GM21360 (cell line): ENCODE measurements around the gene BAIAP3.
"Not testable (repeated sequence)": the region's sequence is repeated elsewhere in the genome, so short reads cannot be mapped to it uniquely, and the experiment has no call there.

Experiments used
- ATAC-seq: cut with Tn5 transposase; IDR thresholded peaks from one replicate; pipeline ENCODE4 v1.9.1; 2021; ENCODE audit warnings: mild to moderate bottlenecking, moderate library complexity; ENCODE audit not compliant: unreplicated experiment

BAIAP3 gene, protein sequence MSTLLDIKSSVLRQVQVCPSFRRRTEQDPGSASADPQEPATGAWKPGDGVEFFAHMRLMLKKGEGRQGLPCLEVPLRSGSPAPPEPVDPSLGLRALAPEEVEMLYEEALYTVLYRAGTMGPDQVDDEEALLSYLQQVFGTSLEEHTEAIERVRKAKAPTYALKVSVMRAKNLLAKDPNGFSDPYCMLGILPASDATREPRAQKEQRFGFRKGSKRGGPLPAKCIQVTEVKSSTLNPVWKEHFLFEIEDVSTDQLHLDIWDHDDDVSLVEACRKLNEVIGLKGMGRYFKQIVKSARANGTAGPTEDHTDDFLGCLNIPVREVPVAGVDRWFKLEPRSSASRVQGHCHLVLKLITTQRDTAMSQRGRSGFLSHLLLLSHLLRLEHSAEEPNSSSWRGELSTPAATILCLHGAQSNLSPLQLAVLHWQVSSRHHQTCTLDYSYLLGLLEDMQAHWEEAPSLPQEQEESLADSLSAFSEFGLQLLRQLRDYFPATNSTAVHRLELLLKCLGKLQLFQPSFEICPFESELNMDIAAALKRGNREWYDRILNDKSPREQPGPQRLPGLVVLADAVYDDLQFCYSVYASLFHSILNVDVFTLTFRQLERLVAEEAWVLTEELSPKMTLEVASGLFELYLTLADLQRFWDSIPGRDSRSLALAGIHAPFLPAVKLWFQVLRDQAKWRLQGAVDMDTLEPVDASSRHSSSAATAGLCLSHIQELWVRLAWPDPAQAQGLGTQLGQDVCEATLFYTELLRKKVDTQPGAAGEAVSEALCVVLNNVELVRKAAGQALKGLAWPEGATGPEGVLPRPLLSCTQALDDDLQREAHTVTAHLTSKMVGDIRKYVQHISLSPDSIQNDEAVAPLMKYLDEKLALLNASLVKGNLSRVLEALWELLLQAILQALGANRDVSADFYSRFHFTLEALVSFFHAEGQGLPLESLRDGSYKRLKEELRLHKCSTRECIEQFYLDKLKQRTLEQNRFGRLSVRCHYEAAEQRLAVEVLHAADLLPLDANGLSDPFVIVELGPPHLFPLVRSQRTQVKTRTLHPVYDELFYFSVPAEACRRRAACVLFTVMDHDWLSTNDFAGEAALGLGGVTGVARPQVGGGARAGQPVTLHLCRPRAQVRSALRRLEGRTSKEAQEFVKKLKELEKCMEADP

DNA sequence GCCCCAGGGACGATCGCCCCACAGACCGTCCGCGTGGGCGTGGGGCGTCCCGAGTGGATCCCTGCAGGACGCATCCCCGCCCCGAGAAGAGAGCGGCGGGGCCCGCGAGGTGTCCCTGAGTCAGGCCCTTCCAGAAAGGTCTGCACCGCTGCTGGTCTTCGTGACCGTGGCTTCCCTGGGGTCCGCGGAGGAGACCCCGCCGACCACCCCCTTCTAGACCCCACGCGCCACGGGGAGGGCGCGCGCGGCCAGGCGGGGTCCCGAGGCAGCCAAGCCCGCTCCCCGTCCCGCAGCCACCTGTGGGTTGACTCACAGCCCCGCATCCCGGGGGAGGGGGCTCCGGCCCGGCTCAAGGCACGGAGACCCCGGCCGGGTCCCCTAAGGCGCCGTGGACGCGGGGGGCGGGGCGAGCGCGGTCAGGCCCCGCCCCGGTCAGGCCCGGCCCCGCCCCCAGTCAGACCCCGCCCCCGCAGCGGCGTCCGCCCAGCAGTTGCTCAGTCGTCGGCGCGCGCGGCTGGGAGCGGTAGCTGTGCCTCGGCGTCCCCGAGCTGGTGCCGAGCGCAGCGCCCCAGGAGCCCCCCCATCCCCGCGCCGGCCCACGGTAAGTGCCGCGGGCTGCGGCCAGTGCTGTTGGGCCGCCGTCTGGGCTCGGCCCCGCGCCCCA lies at the start of gene BAIAP3:
TSS of gene BAIAP3 (plus strand) at position 497 of the 664 bp plus-strand sequence. CDS start 4,905 bp downstream, outside the sequence.
- ATAC-seq = no peak

GRCh38 chr16:1283996-1284616 lies 49.3 kb upstream of the BAIAP3 start:
- no peak for ATAC-seq

DNA sequence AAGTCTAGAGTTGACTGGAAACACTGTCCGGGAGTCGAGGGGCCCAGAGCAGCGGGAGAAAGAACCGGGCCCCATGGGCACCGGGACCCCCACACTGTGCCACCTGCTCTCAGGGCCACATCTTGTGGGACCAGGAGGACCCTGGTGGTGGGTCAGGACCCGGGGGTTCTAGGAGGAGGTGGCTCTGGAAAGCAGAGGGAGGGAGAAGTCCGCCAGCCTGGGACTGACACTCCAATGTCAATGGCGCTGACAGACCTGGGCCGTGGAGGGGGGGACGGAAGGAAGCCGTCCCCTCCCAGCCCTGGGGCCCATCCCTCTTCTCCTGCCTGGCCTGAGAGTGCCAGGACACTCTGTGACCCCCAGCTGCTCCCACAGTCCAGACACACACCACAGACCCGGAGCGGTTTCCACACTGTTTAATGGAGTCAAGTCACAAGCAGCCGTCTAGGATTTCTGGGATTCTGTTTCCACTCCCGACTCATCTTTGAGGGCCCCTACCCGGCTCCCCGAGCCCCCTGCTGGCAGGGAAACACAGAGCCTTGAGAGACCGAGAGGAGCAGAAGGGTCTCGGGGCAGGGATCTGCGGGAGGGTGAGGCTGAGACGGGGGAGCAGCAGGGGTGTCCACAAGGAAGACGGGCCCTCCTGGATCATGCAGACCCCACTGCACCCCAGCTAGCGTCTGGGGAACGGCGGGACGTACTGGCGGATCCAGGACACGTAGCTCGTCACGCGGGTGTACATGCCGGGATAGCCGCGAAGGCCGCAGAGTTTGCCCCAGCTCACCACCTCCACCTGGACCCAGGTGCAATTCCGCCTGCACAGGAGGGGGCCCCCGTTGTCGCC lies 47.6 kb upstream of the BAIAP3 start:
- ATAC-seq = no peak

GRCh38 chr16:1286513-1287094 lies 46.8 kb upstream of the BAIAP3 start:
- ATAC-seq = no peak

GRCh38 chr16:1287982-1288670 lies 45.3 kb upstream of the BAIAP3 start:
- ATAC-seq = no peak

DNA sequence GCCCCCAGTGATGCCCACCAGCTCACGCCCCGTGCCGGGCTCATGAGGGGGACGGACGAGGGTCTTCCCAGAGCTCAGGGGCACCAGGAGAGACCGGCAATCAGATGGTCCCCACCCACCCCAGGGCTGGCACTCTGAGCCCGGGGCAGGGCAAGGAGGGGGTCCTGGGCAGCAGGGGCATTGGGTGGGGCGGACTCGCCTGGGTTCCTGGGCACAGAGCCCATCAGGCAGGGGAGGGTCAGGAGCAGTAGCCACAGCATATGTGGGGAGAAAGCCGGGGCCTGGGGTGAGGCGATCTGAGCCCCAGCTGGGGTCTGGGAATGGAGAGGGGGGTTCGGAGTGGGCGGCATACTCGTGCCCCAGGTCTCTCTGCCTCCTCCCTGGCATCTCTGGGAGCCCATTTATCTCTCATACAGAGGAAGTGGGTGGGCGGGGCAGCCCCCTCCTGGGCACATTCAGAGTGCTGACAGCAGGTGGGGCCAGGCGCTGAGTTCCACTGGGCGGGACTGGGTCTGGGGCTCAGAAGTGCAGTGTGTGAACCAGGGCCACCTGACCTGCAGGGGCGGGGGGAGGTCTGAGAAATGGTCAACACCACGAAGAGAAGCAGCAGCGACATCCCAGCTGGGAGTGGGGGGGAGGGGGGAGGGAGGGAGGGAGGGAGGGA lies 44.5 kb upstream of the BAIAP3 start:
- ATAC-seq = no peak

DNA sequence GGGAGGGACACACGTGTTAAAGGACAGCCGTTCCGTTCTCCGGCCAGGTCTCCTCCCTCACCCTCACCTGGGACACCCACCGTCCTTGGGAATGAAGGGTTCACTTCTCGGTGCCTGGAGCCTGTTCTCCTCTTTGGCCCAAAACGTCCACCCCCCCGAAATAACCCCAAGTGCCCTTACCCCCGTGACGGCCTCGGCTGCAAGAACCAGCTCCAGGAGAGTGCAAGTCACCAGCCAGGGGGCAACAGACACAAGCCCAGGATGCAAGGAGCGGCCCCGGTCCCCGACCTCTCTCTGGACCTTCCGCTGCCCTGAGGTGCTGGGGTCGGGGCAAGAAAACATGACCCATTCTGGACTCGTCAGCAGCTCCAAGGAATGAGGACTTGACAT lies 44.0 kb upstream of the BAIAP3 start:
- ATAC-seq = no peak

- no peak for ATAC-seq
Measured at GRCh38 chr16:1290063-1290501, 43.4 kb upstream of the BAIAP3 start.

DNA sequence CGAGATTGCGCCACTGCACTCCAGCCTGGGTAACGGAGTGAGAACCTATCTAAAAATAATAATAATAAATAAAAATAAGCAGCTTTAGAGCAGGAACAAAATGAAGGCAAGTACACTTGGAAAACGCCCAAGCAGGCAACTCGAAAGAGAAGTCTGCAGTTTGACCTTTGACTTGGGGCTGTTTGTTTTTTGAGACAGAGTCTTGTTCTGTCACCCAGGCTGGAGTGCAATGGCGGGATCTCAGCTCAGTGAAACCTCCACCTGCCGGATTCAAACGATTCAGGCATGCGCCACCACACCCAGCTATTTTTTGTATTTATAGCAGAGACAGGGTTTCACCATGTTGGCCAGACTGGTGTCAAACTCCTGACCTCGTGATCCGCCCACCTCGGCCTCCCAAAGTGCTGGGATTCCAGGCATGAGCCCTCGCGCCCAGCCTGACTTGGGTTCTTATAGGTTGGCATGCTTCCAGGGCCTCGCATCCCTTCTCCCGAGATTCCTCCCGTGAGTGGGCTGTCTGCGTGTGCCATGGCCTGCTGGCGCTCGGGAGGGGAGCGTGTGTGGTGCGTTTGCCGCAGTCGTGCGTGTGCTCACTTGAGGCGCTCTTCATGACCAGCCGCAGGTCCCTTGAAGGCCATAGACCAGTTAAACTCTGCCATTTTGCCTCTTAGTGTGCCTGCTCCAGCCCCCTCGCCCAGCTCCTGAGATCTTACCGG lies 42.4 kb upstream of the BAIAP3 start:
- ATAC-seq = no peak

GRCh38 chr16:1291576-1291974 lies 41.9 kb upstream of the BAIAP3 start:
- ATAC-seq = no peak

- not testable (repeated sequence) for ATAC-seq
Measured at GRCh38 chr16:1292208-1292607, 41.2 kb upstream of the BAIAP3 start.

- ATAC-seq = not testable (repeated sequence)
Measured at GRCh38 chr16:1292808-1293207, 40.6 kb upstream of the BAIAP3 start.

DNA sequence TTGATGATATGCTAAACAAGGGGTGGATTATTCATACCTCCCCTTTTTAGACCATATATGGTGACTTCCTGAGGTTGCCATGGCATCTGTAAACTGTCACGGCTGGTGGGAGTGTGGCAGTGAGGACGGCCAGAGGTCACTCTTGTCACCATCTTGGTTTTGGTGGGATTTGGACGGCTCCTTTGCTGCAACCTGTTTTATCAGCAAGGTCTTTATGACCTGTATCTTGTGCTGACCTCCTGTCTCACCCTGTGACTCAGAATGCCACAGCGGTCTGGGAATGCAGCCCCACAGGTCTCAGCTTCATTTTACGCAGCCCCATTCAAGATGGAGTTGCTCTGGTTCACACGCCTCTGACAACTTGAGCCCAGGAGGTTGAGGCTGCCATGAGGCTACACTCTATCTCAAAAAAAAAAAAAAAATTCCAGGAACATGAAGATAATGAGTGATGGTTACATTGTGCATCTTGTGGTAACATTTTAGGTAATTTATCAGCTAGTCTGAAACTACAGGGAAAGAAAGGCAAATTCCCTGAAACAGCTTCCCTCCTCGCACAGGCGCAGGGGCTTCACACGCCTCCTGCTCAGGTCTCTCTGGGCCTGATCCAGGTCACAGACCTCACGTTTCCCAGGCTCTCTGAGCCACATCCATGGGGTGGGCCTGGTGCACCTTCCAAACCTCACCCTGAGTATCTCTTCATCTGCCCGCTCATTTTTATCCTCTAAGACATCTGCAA lies 39.4 kb upstream of the BAIAP3 start:
- no peak for ATAC-seq

- no peak for ATAC-seq
Measured at GRCh38 chr16:1295465-1295864, 38.0 kb upstream of the BAIAP3 start.

- ATAC-seq = not testable (repeated sequence)
Measured at GRCh38 chr16:1296688-1297017, 36.8 kb upstream of the BAIAP3 start.

DNA sequence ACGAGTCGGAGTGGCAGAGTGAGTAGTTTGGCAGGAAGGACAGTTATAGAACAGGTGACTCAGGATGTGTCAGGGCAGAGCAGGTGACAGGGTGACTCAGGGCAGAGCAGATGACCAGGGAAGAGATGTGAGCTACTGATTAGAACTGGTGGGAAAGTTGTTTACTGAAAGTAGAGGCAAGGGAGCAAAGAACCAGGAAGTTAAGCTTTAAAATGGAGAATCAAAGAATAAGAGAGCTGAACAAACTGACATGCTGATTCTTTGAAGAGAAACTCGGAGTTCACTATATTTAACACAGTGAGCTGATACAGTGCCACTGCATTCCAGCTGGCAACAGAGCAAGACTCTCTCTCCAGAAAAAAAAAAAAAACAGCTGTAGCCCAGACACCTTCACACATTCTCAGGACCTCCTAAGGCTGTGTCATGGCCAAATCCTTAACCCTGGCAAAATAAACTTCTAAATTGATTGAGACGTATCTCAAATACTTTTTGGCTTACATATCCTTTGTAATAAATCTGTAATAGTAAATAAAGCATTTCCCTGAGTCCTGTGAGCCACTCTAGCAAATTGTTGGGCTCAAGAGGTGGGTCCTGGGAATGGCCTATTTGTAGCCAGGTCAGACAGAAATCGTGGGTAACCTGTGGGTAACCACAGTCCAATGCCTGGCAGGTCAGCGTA lies 36.3 kb upstream of the BAIAP3 start:
- no peak for ATAC-seq
